D721Med (cell line): ENCODE data around the gene BCL7A.
"Not testable (repeated sequence)": the region's sequence is repeated elsewhere in the genome, so short reads cannot be mapped to it uniquely, and the experiment has no call there.

Source experiments
- DNase-seq: peaks from one replicate; pipeline ENCODE4 v3.0.0; 2011; ENCODE audit warnings: low spot score; ENCODE audit not compliant: insufficient read length
- FAIRE-seq: peaks from 2 replicates; lab custom pipeline; 2011; peaks lifted over from hg19 to GRCh38; lab: Jason Lieb, UNC
- CTCF ChIP-seq: IDR thresholded peaks from 2 replicates; pipeline ENCODE4 v1.5.1; 2012; ENCODE audit warnings: mild to moderate bottlenecking, control low read depth; ENCODE audit not compliant: insufficient read depth; ENCODE audit errors: missing control alignments

The BCL7A gene

GRCh38 chr12:122049827-122050226 is 28.1 kb downstream of the BCL7A start:
- no peak for FAIRE-seq

GRCh38 chr12:122050706-122051105 is 29.0 kb downstream of the BCL7A start:
- FAIRE-seq, result no peak
- no peak for TF ChIP-seq CTCF

More at GRCh38 chr12:122049827-122050226, 28.1 kb downstream of the BCL7A start:
- no peak for DNase-seq
- no peak for TF ChIP-seq CTCF

GRCh38 chr12:122051231-122051876 is 29.7 kb downstream of the BCL7A start:
- DNase-seq, result no peak
- no peak for TF ChIP-seq CTCF
- no peak for FAIRE-seq

More at GRCh38 chr12:122050706-122051105, 29.0 kb downstream of the BCL7A start:
- DNase-seq, result no peak

- no peak for TF ChIP-seq CTCF
- no peak for FAIRE-seq
- no peak for DNase-seq
Measured at GRCh38 chr12:122052285-122052684, 30.6 kb downstream of the BCL7A start.

GRCh38 chr12:122054842-122055520 is 33.3 kb downstream of the BCL7A start:
- FAIRE-seq, result no peak
- no peak for TF ChIP-seq CTCF
- no peak for DNase-seq

- not testable (repeated sequence) for FAIRE-seq
Measured at GRCh38 chr12:122056406-122056805, 34.7 kb downstream of the BCL7A start.

GRCh38 chr12:122057007-122057735 is 35.5 kb downstream of the BCL7A start:
- no peak for DNase-seq
- no peak for FAIRE-seq
- no peak for TF ChIP-seq CTCF

More at GRCh38 chr12:122056406-122056805, 34.7 kb downstream of the BCL7A start:
- DNase-seq, result not testable (repeated sequence)
